ENCODE data around the gene PRDM11.

The PRDM11 gene

DNA sequence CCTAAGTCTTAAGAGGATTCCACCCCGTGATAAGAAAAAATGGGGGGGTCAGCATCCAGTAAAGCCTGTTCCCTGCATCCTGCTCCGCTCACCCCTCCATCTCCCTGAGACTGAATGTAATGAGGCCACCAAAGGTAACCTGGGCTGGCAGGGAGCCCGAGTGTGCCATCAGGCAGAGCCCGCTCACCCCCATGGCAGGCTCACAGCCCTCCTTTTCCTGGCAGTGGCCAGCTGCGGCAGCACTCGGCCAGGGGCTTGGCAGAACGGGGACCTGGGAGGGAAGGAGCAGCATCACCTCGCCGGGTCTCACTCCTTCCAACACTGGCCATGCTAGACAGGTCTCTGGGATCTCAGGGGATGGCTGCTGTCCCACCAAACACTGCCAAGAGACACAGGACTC lies 64.4 kb downstream of the PRDM11 start:
- H3K4me3 ChIP-seq (ENCODE audit: low read length): no peak overlapping the region
- TF ChIP-seq ZNF274 (IDR thresholded peaks at IDR 0.05; ENCODE audit: low read depth, low read length): no peak

DNA sequence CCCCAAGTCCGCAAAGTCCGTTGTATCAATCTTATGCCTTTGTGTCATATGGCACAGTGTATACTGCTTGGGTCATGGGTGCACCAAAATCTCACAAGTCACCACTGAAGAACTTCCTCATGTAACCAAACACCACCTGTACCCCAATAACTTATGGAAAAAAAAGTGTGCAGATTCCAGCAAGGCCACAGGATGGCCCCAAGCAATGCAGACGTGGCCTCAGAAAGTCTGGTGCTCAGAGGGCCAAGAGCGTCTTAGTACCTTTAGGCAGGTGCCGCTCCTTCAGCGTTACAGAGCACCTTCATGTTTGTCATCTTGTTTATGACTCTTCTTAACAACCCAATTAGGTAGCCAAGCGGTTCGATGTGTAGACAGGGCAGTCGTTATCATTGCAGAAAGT lies 65.3 kb downstream of the PRDM11 start:
- no peak for TF ChIP-seq ZNF274 (IDR thresholded peaks at IDR 0.05; ENCODE audit: low read depth, low read length)
- H3K4me3 ChIP-seq (ENCODE audit: low read length): no peak overlapping the region

DNA sequence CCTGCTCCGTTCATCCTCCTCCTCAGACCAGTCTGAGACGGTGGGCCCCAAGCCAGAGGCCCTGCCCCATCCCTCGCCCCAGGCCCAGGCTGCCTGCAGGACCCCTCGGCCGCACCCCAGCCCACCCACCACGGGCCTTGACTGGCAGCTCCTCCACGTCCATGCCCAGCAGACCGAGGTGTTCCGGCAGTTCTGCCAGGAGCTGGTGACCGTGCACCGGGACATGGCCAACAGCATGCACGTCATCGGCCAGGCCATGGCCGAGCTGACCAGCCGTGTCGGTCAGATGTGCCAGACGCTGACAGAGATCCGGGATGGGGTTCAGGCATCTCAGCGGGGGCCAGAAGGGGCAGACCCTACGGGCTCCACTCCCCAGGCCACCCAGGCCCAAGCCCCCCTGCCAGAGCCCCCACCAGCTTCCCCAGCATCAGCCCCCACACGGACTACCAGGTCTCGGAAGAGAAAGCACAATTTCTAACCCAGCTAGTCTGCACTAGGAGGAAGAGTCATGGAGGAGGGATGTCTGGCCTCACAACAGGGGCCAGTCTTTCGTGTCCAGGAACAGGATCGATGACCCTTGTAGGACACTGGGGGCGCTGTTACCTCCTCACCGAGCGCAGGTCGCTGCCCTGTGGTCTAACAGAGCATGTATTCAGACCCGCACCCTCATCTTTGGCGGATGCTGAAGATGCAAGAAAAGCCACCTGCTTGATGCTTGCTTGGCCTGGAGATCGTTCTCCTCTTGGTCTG lies 66.3 kb downstream of the PRDM11 start:
- TF ChIP-seq ZNF274 (IDR thresholded peaks at IDR 0.05; ENCODE audit: low read depth, low read length): no peak
- no peak overlapping the region for H3K4me3 ChIP-seq (ENCODE audit: low read length)

DNA sequence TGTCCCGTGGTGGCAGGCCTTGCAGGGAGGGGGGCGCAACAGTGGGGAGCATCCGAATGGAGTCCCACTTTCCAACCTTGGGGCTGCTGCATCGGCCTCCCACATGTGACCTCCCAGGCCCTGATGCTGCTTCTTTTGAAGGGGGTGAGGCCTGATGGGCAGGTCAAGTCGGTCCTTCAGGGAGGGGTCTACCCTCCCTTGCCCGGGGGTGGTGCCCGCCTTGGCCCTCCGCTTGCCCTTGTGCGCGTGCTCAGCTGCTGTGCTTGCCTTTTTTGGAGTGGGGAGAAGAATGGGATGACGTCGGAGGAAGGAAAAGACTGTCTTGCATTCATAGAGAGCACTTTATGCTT lies 66.9 kb downstream of the PRDM11 start:
- TF ChIP-seq ZNF274 (IDR thresholded peaks at IDR 0.05; ENCODE audit: low read depth, low read length): no peak
- H3K4me3 ChIP-seq (ENCODE audit: low read length): no peak overlapping the region

DNA sequence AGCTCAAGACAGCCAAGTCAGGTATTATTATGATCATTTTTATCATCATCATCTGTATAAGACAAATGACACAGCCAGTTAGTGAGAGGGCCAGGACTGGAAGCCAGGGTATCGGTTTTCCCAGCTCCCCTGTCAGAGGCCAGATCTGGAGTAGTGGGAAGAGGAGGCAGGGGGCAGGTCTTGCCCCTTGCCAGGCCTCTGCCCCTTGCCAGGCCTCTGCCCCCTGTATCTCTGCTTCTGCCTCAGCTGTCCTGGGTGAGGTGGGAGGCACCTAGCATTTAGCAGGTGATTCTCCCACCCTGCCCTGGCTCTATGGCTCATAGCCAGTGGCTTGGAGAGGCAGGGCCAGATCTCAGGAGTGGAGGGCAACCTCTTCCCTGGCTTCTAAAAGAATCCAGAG lies 67.3 kb downstream of the PRDM11 start:
- no peak for TF ChIP-seq ZNF274 (IDR thresholded peaks at IDR 0.05; ENCODE audit: low read depth, low read length)
- H3K4me3 ChIP-seq (ENCODE audit: low read length): no peak overlapping the region

DNA sequence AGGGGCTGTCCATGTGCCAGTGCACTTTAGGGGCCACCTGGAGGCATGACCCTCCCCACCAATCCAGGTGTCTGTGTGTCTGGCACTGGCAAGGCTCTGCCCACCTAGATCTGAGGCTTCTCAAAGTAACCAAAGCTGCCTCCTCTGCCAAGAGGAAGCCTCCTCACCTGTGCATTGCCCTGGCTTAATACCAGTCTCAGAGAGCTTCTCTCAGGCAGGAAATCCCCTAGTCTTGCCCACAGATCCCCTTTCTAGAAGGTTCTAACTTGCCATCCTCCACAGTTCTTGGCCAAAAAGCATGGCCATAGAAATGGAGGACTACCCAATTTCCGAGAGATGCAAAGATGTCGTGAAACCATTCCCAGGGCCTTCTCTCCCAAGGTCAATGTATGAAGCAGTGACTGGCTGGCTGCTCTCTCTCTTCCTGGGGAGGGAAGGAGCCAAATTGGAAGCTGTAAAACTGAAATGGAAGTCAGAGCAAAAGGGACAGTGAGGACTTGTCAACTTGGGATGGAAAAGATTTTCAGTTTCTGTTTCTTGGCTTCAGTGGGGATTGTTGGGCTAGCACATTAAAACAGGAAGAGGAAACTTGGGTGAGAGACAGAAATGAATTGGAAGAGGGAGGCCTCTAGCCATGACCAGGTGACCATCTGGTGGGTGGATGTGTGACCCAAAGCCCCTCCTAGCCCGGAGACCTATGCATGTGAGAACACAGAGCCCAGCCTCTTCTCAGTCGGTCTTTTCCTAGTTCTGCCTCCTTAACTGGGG lies 68.8 kb downstream of the PRDM11 start:
- H3K4me3 ChIP-seq (ENCODE audit: low read length): no peak overlapping the region
- TF ChIP-seq ZNF274 (IDR thresholded peaks at IDR 0.05; ENCODE audit: low read depth, low read length): no peak

DNA sequence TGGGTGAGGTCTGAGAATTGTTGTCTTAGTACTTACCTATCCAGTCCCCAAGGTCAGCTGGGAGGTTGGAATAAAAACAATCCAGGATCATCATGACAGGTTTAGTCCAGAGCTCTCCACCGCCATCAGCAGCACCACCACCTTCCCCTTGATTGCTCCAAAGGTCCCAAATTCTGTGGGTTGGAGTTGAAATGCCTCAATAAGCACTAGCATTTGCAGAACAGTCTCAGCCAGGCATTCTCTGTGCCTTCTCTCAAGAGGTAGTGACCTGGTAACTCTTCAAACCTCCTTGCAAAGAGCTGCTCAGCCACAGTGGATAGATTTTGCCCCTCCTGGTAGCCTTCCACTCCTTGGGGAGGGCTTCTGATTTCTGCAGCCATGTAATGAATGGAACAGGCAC lies 69.6 kb downstream of the PRDM11 start:
- no peak for TF ChIP-seq ZNF274 (IDR thresholded peaks at IDR 0.05; ENCODE audit: low read depth, low read length)
- H3K4me3 ChIP-seq (ENCODE audit: low read length): no peak overlapping the region

DNA sequence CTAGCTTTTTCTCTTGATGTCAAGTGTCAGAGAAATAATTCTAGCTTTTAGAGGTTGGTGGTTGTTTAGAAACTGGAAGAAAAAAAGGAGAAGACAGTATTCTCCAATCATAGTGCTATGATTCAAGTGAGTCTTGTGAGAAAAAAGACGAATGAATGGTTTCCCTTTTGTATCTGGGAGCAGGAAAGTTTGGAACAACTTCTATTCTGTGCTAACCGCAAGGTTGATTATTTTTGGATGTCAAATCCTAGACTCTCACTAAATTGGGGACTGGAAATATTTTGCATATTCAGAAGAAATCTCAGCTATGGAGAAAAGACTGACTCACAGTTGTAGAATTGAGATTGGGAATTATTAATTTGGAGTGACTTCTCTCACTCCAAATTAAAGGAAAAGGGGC lies 70.5 kb downstream of the PRDM11 start:
- H3K4me3 ChIP-seq (ENCODE audit: low read length): no peak overlapping the region
- TF ChIP-seq ZNF274 (IDR thresholded peaks at IDR 0.05; ENCODE audit: low read depth, low read length): no peak

DNA sequence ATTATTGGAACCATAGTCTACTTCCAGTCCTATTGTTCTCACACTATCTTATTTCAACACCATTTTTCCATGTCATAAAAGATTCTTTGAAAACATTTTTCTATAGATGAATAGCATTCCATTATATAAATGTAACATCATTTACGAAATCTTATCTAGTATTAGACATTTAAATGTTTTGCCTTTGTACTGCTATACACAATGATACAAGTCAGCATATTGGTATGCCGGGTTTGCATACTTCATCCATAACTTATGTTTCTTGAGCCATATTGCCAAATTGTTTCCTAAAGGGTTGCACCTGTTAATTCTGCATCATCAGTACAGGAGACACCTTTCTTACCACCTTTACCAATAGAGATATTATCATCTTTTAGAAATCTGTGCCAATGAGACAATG lies 71.6 kb downstream of the PRDM11 start:
- TF ChIP-seq ZNF274 (IDR thresholded peaks at IDR 0.05; ENCODE audit: low read depth, low read length): no peak
- no peak overlapping the region for H3K4me3 ChIP-seq (ENCODE audit: low read length)

DNA sequence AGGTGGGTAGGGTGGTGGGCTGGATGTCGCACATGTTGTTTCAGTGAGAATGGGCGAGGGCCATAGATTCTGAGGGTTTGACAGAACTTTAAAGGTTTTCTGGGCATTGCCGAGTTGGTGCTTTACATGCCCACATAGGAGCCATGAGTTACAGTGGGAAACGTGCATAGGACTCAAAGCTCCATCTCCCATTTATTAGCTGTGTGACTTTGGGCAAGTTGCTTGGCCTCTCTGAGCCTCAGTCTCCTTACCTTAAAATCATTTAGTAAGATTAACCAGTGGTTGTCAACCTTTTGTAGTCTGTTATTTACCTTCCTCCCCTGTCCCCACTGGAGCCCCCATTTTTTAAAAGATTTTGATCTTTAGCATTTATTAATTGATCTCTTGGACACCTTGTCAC lies 72.3 kb downstream of the PRDM11 start:
- H3K4me3 ChIP-seq (ENCODE audit: low read length): no peak overlapping the region
- TF ChIP-seq ZNF274 (IDR thresholded peaks at IDR 0.05; ENCODE audit: low read depth, low read length): no peak

DNA sequence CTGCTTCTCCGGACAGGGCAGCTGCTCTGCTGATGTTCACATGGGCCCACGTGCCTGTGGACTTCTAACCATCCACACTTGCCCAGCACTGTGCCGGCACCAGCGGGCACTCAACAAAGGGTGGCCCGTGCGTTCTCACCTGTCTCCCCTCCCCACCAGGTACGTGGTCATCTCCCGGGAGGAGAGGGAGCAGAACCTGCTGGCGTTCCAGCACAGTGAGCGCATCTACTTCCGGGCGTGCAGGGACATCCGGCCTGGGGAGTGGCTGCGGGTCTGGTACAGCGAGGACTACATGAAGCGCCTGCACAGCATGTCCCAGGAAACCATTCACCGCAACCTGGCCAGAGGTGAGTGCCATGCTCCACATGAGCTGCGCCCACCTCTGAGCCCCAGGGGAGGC lies 73.0 kb downstream of the PRDM11 start:
- no peak for TF ChIP-seq ZNF274 (IDR thresholded peaks at IDR 0.05; ENCODE audit: low read depth, low read length)
- H3K4me3 ChIP-seq (ENCODE audit: low read length): no peak overlapping the region

DNA sequence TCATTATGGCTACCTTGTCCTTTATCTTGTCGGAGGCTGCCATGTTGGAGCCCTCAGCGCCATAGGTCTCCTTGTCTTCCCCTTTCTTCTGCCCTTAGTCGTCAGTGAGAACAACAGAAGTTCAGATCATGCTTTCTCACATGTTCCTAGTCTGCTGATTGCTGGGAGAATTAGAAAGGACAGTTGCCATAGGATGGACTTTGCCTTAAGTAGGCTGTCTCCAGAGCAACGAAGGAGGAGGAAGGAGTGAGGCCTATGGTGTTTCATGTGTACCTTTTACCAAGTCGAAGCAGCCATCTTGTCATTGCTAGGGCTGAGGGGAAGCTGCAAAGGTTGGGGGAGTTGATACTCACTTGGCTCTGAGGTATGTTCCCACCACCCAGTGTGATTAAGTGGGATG lies 77.1 kb downstream of the PRDM11 start:
- no peak for TF ChIP-seq ZNF274 (IDR thresholded peaks at IDR 0.05; ENCODE audit: low read depth, low read length)
- H3K4me3 ChIP-seq (ENCODE audit: low read length): no peak overlapping the region

DNA sequence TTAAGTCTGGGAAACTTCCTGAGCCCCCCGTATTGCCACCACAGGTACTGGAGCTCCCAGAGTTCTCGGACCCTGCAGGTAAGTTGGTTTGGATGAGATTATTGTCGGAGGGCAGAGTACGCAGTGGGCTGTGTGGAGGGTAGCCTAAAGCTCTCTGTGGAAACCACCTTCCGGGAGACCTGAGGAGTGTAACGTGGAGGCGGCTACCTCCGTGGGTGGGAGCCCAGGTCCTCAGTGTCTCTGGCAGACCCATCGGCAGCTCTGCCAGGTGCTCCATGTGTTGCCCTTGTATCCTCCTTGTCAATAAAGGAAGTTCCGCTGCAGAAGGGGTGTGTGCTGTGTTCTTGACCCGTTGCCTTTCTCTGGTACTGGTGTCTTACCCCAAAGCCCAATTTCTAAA lies 78.3 kb downstream of the PRDM11 start:
- no peak for TF ChIP-seq ZNF274 (IDR thresholded peaks at IDR 0.05; ENCODE audit: low read depth, low read length)
- H3K4me3 ChIP-seq (ENCODE audit: low read length): no peak overlapping the region

DNA sequence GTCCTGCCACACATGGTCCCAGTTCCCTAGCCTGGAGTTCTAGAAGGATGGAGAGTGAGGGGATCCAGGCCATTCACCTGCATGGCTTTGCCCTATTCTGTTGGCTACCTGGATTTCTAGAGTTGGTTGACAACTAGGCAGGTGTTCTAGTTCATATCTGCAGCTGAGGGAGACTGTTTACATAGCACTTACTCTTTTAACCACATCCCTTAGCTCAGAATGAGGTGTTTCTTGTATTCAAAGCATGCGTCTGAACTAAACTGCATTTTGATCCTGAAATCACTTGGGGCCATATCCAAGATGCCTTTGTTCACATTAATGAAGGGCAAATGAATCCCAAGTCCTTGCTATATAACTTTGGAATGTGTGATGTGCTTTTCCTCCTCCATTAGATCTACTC lies 78.8 kb downstream of the PRDM11 start:
- H3K4me3 ChIP-seq (ENCODE audit: low read length): no peak overlapping the region
- no peak for TF ChIP-seq ZNF274 (IDR thresholded peaks at IDR 0.05; ENCODE audit: low read depth, low read length)
